ENCODE measurements around the gene YY1AP1.
"Not testable (repeated sequence)": the region's sequence is repeated elsewhere in the genome, so short reads cannot be mapped to it uniquely, and the experiment has no call there.

The YY1AP1 gene

GRCh38 chr1:155681776-155682175 is 6.8 kb downstream of the YY1AP1 start:
- no peak overlapping the region for H3K4me3 ChIP-seq
- no peaks in the 10 kb centered on the region for H3K27me3 ChIP-seq
- H3K36me3 ChIP-seq = peaks cover 32 to 39% (median 32%) of the 10 kb centered on the region in 3 donors
- TF ChIP-seq CTCF (IDR thresholded peaks at IDR 0.05) = no peak
- H3K27ac ChIP-seq = no peak overlapping the region
- intact Hi-C loops (cut with DNase I; ENCODE audit: low total_unique reads) = no loop called here
- H3K4me1 ChIP-seq = peaks cover 0 to 49% (median 25%) of the 10 kb centered on the region in 4 donors
- H3K9me3 ChIP-seq = no peaks in the 10 kb centered on the region
- no peak for DNase-seq

- Histone ChIP-seq H3K9me3 (no peaks in the 10 kb centered on the region), H3K27me3 (no peaks in the 10 kb centered on the region), H3K27ac (no peak overlapping the region), H3K36me3 (peaks cover 44 to 52% (median 45%) of the 10 kb centered on the region in 3 donors), H3K4me3 (no peak overlapping the region), H3K4me1 (peaks cover 0 to 37% (median 19%) of the 10 kb centered on the region in 4 donors)
- intact Hi-C loops (cut with DNase I; ENCODE audit: low total_unique reads) = no loop called here
- TF ChIP-seq CTCF (IDR thresholded peaks at IDR 0.05) = no peak
- DNase-seq = no peak
Measured at GRCh38 chr1:155680531-155680930, 8.0 kb downstream of the YY1AP1 start.

- H3K9me3 ChIP-seq; H3K27me3 ChIP-seq; intact Hi-C loops (cut with DNase I; ENCODE audit: low total_unique reads); DNase-seq; H3K4me3 ChIP-seq; H3K27ac ChIP-seq: not testable (repeated sequence)
- peaks cover 0 to 22% (median 8%) of the 10 kb centered on the region in 4 donors for H3K4me1 ChIP-seq
- H3K36me3 ChIP-seq = peaks cover 58 to 67% (median 60%) of the 10 kb centered on the region in 3 donors
Measured at GRCh38 chr1:155678992-155679391, 9.6 kb downstream of the YY1AP1 start.

- H3K4me1 ChIP-seq = peaks cover 0 to 12% (median 3%) of the 10 kb centered on the region in 4 donors
- no peak overlapping the region for H3K27ac ChIP-seq
- intact Hi-C loops (cut with DNase I; ENCODE audit: low total_unique reads) = no loop called here
- H3K9me3 ChIP-seq = no peaks in the 10 kb centered on the region
- TF ChIP-seq CTCF (IDR thresholded peaks at IDR 0.05) = no peak
- H3K4me3 ChIP-seq = no peak overlapping the region
- no peak for DNase-seq
- peaks cover 67 to 73% (median 67%) of the 10 kb centered on the region in 3 donors for H3K36me3 ChIP-seq
- H3K27me3 ChIP-seq = no peaks in the 10 kb centered on the region
Measured at GRCh38 chr1:155678027-155678426, 10.5 kb downstream of the YY1AP1 start.

GRCh38 chr1:155673003-155673402 is 15.6 kb downstream of the YY1AP1 start:
- no peaks in the 10 kb centered on the region for H3K4me1 ChIP-seq
- no peak for DNase-seq
- no peak overlapping the region for H3K27ac ChIP-seq
- TF ChIP-seq CTCF (IDR thresholded peaks at IDR 0.05) = no peak
- intact Hi-C loops (cut with DNase I; ENCODE audit: low total_unique reads) = no loop called here
- no peaks in the 10 kb centered on the region for H3K9me3 ChIP-seq
- no peak overlapping the region for H3K4me3 ChIP-seq
- peaks cover 93 to 99% (median 95%) of the 10 kb centered on the region in 3 donors for H3K36me3 ChIP-seq
- H3K27me3 ChIP-seq = no peaks in the 10 kb centered on the region

- no peaks in the 10 kb centered on the region for H3K9me3 ChIP-seq
- H3K4me3 ChIP-seq = no peak overlapping the region
- TF ChIP-seq CTCF (IDR thresholded peaks at IDR 0.05) = no peak
- H3K4me1 ChIP-seq = no peaks in the 10 kb centered on the region
- intact Hi-C loops (cut with DNase I; ENCODE audit: low total_unique reads) = no loop called here
- peaks cover 91 to 99% (median 96%) of the 10 kb centered on the region in 3 donors for H3K36me3 ChIP-seq
- H3K27me3 ChIP-seq = no peaks in the 10 kb centered on the region
- DNase-seq = no peak
- no peak overlapping the region for H3K27ac ChIP-seq
Measured at GRCh38 chr1:155671750-155672149, 16.8 kb downstream of the YY1AP1 start.

All from tibial artery (tissue), 4 donors.